Kidney (tissue), 22 donors: ENCODE measurements around the gene CUL2. TPM values are rescaled to one million over a fixed set of nuclear protein-coding genes. Genes with fewer than 3 reads are reported as not detected.

Source experiments
- DNase-seq, 5 donors: peaks; one replicate each; pipeline ENCODE4 v3.0.0-alpha.2; 2013 to 2020
- FAIRE-seq: peaks from 2 replicates; lab custom pipeline; 2012; peaks lifted over from hg19 to GRCh38; lab: Jason Lieb, UNC
- H3K27ac ChIP-seq, 2 donors: one replicate each; pipeline ENCODE4 v1.7.0; 2013; ENCODE audit warnings: low read depth in 2 of 2, low read length in 2 of 2, inconsistent platforms in 1 of 2
- H3K27me3 ChIP-seq: one replicate; pipeline ENCODE4 v1.7.1; 2013; ENCODE audit warnings: low read length, inconsistent platforms; ENCODE audit not compliant: control insufficient read depth, insufficient read depth
- H3K36me3 ChIP-seq, 3 donors: one replicate each; pipeline versions ENCODE4 v1.7.0 to v1.7.1; 2013; ENCODE audit warnings: low read length in 3 of 3, control low read depth in 1 of 3, inconsistent platforms in 1 of 3; ENCODE audit not compliant: insufficient read depth in 3 of 3, control insufficient read depth in 2 of 3
- H3K4me1 ChIP-seq, 3 donors: one replicate each; pipeline versions ENCODE4 v1.7.0 to v1.7.1; 2013; ENCODE audit warnings: low read length in 3 of 3, inconsistent platforms in 1 of 3, low read depth in 1 of 3; ENCODE audit not compliant: control insufficient read depth in 2 of 3, insufficient read depth in 2 of 3
- H3K4me3 ChIP-seq, 3 donors: one replicate each; pipeline versions ENCODE4 v1.7.0 to v1.8.1; 2013; ENCODE audit warnings: low read length in 3 of 3, control low read depth in 1 of 3, inconsistent platforms in 1 of 3
- H3K9ac ChIP-seq, 3 donors: one replicate each; pipeline versions ENCODE4 v1.7.0 to v1.7.1; 2013; ENCODE audit warnings: low read length in 3 of 3, control low read depth in 1 of 3, inconsistent platforms in 1 of 3
- H3K9me3 ChIP-seq, 3 donors: one replicate each; pipeline versions ENCODE4 v1.7.0 to v1.7.1; 2013; ENCODE audit warnings: low read length in 3 of 3, control low read depth in 1 of 3, inconsistent platforms in 1 of 3; ENCODE audit not compliant: control insufficient read depth in 2 of 3, insufficient read depth in 1 of 3
- intact Hi-C: fragments of 100-400 bp; cut with DNase I; formaldehyde crosslinking; loops from one replicate; pipeline ENCODE4 v1.11.1; 2022
- long read RNA-seq, 10 donors: library from polyadenylated mRNA in 1 of 10; unstranded in 1 of 10; transcript quantifications; one replicate each; pipeline ENCODE4 v2.0.0 and lab custom pipeline, GENCODE V29; 2021 to 2026
- polyA plus RNA-seq: library from polyadenylated mRNA; stranded (reverse); fragments of 350-450 nt; fragmentation: Illumina TruSeq; extraction: RNeasy Lipid Tissue Mini Kit (QIAGEN cat#74804); gene quantifications from one replicate; pipeline ENCODE4 v1.2.3, GENCODE V29; 2014; ENCODE audit warnings: low read depth, low replicate concordance; ENCODE audit not compliant: insufficient read depth
- total RNA-seq: library from RNA; stranded (reverse); fragmentation: NEBNext Ultra II Directional; extraction: Animal tissue kit (Norgen Biotek cat#: 25700); gene quantifications from one replicate; pipeline ENCODE4 v1.2.1, GENCODE V29; 2021
- TF ChIP-seq, protein P1 (sequence below): IDR thresholded peaks from 3 replicates; pipeline ENCODE4 v1.5.1; 2012; ENCODE audit warnings: mild to moderate bottlenecking, moderate library complexity, borderline replicate concordance; ENCODE audit not compliant: insufficient read depth; ENCODE audit errors: extremely low read depth
- donor health status: control.
- donor health status: control.
- donor health status: control.
- donor health status: control.
- donor health status: control.
- donor health status: DM: yes; HTN: yes; CAD: no.
- donor health status: Normal renal cell carcinoma (clear cell type).

Gene CUL2
- total RNA-seq (25.9 TPM), polyA plus RNA-seq (14.5 TPM)
- long read RNA-seq, donor 1, full-length matches to known transcripts: 6 of 6 reads
- long read RNA-seq, donor 1, partial matches to known transcripts: 0 of 6 reads
- long read RNA-seq, donor 1, other reads (novel, unspliced or antisense): 0 of 6 reads
- long read RNA-seq, donor 2, full-length matches to known transcripts: 2 of 2 reads
- long read RNA-seq, donor 2, partial matches to known transcripts: 0 of 2 reads
- long read RNA-seq, donor 2, other reads (novel, unspliced or antisense): 0 of 2 reads
- long read RNA-seq, donor 3, full-length matches to known transcripts: 2 of 2 reads
- long read RNA-seq, donor 3, partial matches to known transcripts: 0 of 2 reads
- long read RNA-seq, donor 3, other reads (novel, unspliced or antisense): 0 of 2 reads
- long read RNA-seq, donor 4, full-length matches to known transcripts: 5 of 5 reads
- long read RNA-seq, donor 4, partial matches to known transcripts: 0 of 5 reads
- long read RNA-seq, donor 4, other reads (novel, unspliced or antisense): 0 of 5 reads
- long read RNA-seq, donor 5: 0 reads
- long read RNA-seq, donor 6, full-length matches to known transcripts: 9 of 9 reads
- long read RNA-seq, donor 6, partial matches to known transcripts: 0 of 9 reads
- long read RNA-seq, donor 6, other reads (novel, unspliced or antisense): 0 of 9 reads
- long read RNA-seq, donor 7, full-length matches to known transcripts: 21 of 32 reads
- long read RNA-seq, donor 7, partial matches to known transcripts: 9 of 32 reads
- long read RNA-seq, donor 7, other reads (novel, unspliced or antisense): 2 of 32 reads
- long read RNA-seq, donor 8, full-length matches to known transcripts: 3 of 3 reads
- long read RNA-seq, donor 8, partial matches to known transcripts: 0 of 3 reads
- long read RNA-seq, donor 8, other reads (novel, unspliced or antisense): 0 of 3 reads
- long read RNA-seq, donor 9, full-length matches to known transcripts: 2 of 2 reads
- long read RNA-seq, donor 9, partial matches to known transcripts: 0 of 2 reads
- long read RNA-seq, donor 9, other reads (novel, unspliced or antisense): 0 of 2 reads
- long read RNA-seq, donor 10, full-length matches to known transcripts: 3 of 3 reads
- long read RNA-seq, donor 10, partial matches to known transcripts: 0 of 3 reads
- long read RNA-seq, donor 10, other reads (novel, unspliced or antisense): 0 of 3 reads

- Histone ChIP-seq H3K27me3 (no peaks in the 10 kb centered on the region), H3K4me1 (peaks cover 0 to 10% (median 3%) of the 10 kb centered on the region in 3 donors), H3K9me3 (no peaks in the 10 kb centered on the region), H3K36me3 (no peaks in the 10 kb centered on the region), H3K4me3 (peak within 1 kb of the TSS; percentile 82 to 93 (median 91)), H3K27ac (peak within 1 kb of the TSS; percentile 89 to 93), H3K9ac (peak within 1 kb of the TSS; percentile 51 to 87 (median 73))
- intact Hi-C loops: no loop called here
- FAIRE-seq (no peak), DNase-seq (peak; percentile 95 to 97 (median 96))
- TF ChIP-seq, protein P1, sequence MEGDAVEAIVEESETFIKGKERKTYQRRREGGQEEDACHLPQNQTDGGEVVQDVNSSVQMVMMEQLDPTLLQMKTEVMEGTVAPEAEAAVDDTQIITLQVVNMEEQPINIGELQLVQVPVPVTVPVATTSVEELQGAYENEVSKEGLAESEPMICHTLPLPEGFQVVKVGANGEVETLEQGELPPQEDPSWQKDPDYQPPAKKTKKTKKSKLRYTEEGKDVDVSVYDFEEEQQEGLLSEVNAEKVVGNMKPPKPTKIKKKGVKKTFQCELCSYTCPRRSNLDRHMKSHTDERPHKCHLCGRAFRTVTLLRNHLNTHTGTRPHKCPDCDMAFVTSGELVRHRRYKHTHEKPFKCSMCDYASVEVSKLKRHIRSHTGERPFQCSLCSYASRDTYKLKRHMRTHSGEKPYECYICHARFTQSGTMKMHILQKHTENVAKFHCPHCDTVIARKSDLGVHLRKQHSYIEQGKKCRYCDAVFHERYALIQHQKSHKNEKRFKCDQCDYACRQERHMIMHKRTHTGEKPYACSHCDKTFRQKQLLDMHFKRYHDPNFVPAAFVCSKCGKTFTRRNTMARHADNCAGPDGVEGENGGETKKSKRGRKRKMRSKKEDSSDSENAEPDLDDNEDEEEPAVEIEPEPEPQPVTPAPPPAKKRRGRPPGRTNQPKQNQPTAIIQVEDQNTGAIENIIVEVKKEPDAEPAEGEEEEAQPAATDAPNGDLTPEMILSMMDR: no peak
These were observed at the start of gene CUL2 for GRCh38 chr10:35090162-35090954. Gene CUL2 (minus strand): TSS chr10:35090341. CDS start chr10:35071317, 19,024 bp downstream.

GRCh38 chr10:35136263-35136815 lies 46.2 kb upstream of the CUL2 start:
- no peaks in the 10 kb centered on the region for H3K27me3 ChIP-seq
- H3K36me3 ChIP-seq: no peaks in the 10 kb centered on the region
- no peak overlapping the region for H3K9ac ChIP-seq
- intact Hi-C loops: no loop called here
- TF ChIP-seq, protein P1: no peak
- DNase-seq (no peak), FAIRE-seq (no peak)
- H3K4me3 ChIP-seq: no peak overlapping the region
- no peaks in the 10 kb centered on the region for H3K9me3 ChIP-seq
- H3K4me1 ChIP-seq: no peaks in the 10 kb centered on the region
- H3K27ac ChIP-seq: no peak overlapping the region

- Histone ChIP-seq H3K9ac (no peak overlapping the region), H3K27me3 (no peaks in the 10 kb centered on the region), H3K4me3 (no peak overlapping the region), H3K27ac (no peak overlapping the region), H3K36me3 (no peaks in the 10 kb centered on the region), H3K4me1 (peaks cover 0 to under 1% (median 0%) of the 10 kb centered on the region in 3 donors), H3K9me3 (no peaks in the 10 kb centered on the region)
- intact Hi-C loops: no loop called here
- no peak for FAIRE-seq
- no peak for DNase-seq
- TF ChIP-seq, protein P1: no peak
These were observed 45.7 kb upstream of the CUL2 start for GRCh38 chr10:35135861-35136260.
